ENCODE results near the gene OR2T33.

The OR2T33 gene

GRCh38 chr1:248225537-248225936 is 52.2 kb downstream of the OR2T33 start:
- no peak overlapping the region for H3K4me3 ChIP-seq (replicated peaks; ENCODE audit: insufficient read depth, low read length)
- no peaks in the 10 kb centered on the region for H3K27me3 ChIP-seq (ENCODE audit: insufficient read depth, poor library complexity, severe bottlenecking)
- no peak for DNase-seq (ENCODE audit: low read depth in 1 of 2, low spot score in 1 of 2)
- TF ChIP-seq POLR2AphosphoS5 (IDR thresholded peaks at IDR 0.05; ENCODE audit: low read depth) (no peak), REST (IDR thresholded peaks at IDR 0.05; ENCODE audit: insufficient replicate concordance, low read depth) (no peak), GABPA (IDR thresholded peaks at IDR 0.05; ENCODE audit: low read depth) (no peak), CTCF (IDR thresholded peaks at IDR 0.05; ENCODE audit: insufficient read depth, low read length) (no peak), SPI1 (IDR thresholded peaks at IDR 0.05; ENCODE audit: borderline replicate concordance, low read depth) (no peak)
- no peak overlapping the region for H3K27ac ChIP-seq (replicated peaks)

Data from HL-60 (cell line).